Amygdala (tissue), 56 donors: ENCODE results near the gene CDK19.
"Not testable (repeated sequence)": the region's sequence is repeated elsewhere in the genome, so short reads cannot be mapped to it uniquely, and the experiment has no call there.

ENCODE experiments used
- DNase-seq, 56 donors: peaks; one replicate each; lab custom pipeline; 2025; lab: John Stamatoyannopoulos, UW

CDK19 gene

GRCh38 chr6:110814102-110815014, 911 bp downstream of the CDK19 start:
- DNase-seq: peak in 41 of 56 donors; percentile 5 to 72 (median 43)

- DNase-seq: peak in 3 of 56 donors; percentile 4 to 50 (median 41)
These were observed 1.7 kb downstream of the CDK19 start for GRCh38 chr6:110813338-110814101.

GRCh38 chr6:110812719-110813118, 2.5 kb downstream of the CDK19 start:
- DNase-seq: no peak

- DNase-seq: no peak
These were observed 4.2 kb downstream of the CDK19 start for GRCh38 chr6:110810896-110811586.

GRCh38 chr6:110809792-110810191, 5.5 kb downstream of the CDK19 start:
- no peak for DNase-seq

- not testable (repeated sequence) for DNase-seq
These were observed 13.1 kb downstream of the CDK19 start for GRCh38 chr6:110802175-110802574.

- no peak for DNase-seq
These were observed 14.5 kb downstream of the CDK19 start for GRCh38 chr6:110800839-110801196.

GRCh38 chr6:110800196-110800838, 15.0 kb downstream of the CDK19 start:
- no peak for DNase-seq

- DNase-seq: no peak
These were observed 15.6 kb downstream of the CDK19 start for GRCh38 chr6:110799655-110800054.

GRCh38 chr6:110799189-110799588, 16.1 kb downstream of the CDK19 start:
- no peak for DNase-seq

GRCh38 chr6:110795271-110795670, 20.0 kb downstream of the CDK19 start:
- DNase-seq: no peak

GRCh38 chr6:110786696-110787095, 28.6 kb downstream of the CDK19 start:
- no peak for DNase-seq

GRCh38 chr6:110786271-110786670, 29.0 kb downstream of the CDK19 start:
- no peak for DNase-seq

- DNase-seq: no peak
These were observed 30.7 kb downstream of the CDK19 start for GRCh38 chr6:110784610-110784979.

GRCh38 chr6:110781522-110782214, 33.6 kb downstream of the CDK19 start:
- no peak for DNase-seq

- no peak for DNase-seq
These were observed 36.9 kb downstream of the CDK19 start for GRCh38 chr6:110778333-110778732.

GRCh38 chr6:110777636-110778035, 37.6 kb downstream of the CDK19 start:
- DNase-seq: no peak

GRCh38 chr6:110776413-110776812, 38.9 kb downstream of the CDK19 start:
- DNase-seq: no peak

GRCh38 chr6:110769923-110770322, 45.3 kb downstream of the CDK19 start:
- DNase-seq: no peak

GRCh38 chr6:110768057-110768456, 47.2 kb downstream of the CDK19 start:
- DNase-seq: no peak
